MM.1S (cell line): Measurements from ENCODE around the gene ZNF580.

Experiments
- DNase-seq: peaks from one replicate; pipeline ENCODE4 v3.0.0-alpha.2; 2015
- H2AFZ ChIP-seq: fragments of 300-600 bp; sonication (generic); 2 replicates; pipeline ENCODE4 v1.6.0; 2016; ENCODE audit warnings: antibody characterized with exemption, low read length
- H3F3A ChIP-seq: fragments of 300-600 bp; sonication (generic); 2 replicates; pipeline ENCODE4 v1.6.1; 2016; ENCODE audit warnings: mild to moderate bottlenecking, antibody characterized with exemption, low read length, moderate library complexity, mixed read lengths; ENCODE audit not compliant: insufficient read depth
- H3K27ac ChIP-seq: fragments of 300-600 bp; sonication (generic); 2 replicates; pipeline ENCODE4 v1.5.1; 2016; ENCODE audit warnings: mild to moderate bottlenecking, low read length
- H3K27me3 ChIP-seq: fragments of 300-600 bp; sonication (generic); replicated peaks from 2 replicates; pipeline ENCODE4 v1.6.0; 2016; ENCODE audit warnings: low read length; ENCODE audit not compliant: insufficient read depth
- H3K36me3 ChIP-seq: fragments of 300-600 bp; sonication (generic); replicated peaks from 2 replicates; pipeline ENCODE4 v1.6.1; 2016; ENCODE audit warnings: mild to moderate bottlenecking, low read length, mixed read lengths; ENCODE audit not compliant: insufficient read depth
- H3K4me1 ChIP-seq: fragments of 300-600 bp; sonication (generic); 2 replicates; pipeline ENCODE4 v1.6.1; 2016; ENCODE audit warnings: low read length, mixed read lengths
- H3K4me2 ChIP-seq: fragments of 300-600 bp; sonication (generic); 2 replicates; pipeline ENCODE4 v1.6.0; 2016; ENCODE audit warnings: low read depth, low read length
- H3K4me3 ChIP-seq: fragments of 300-600 bp; sonication (generic); 2 replicates; pipeline ENCODE4 v1.5.1; 2016; ENCODE audit warnings: low read length, mixed read lengths
- H3K79me2 ChIP-seq: fragments of 300-600 bp; sonication (generic); 2 replicates; pipeline ENCODE4 v1.6.1; 2016; ENCODE audit warnings: mixed run types, low read length, mixed read lengths
- H3K9ac ChIP-seq: fragments of 300-600 bp; sonication (generic); 2 replicates; pipeline ENCODE4 v1.6.1; 2016; ENCODE audit warnings: low read length, mixed read lengths
- H3K9me2 ChIP-seq: fragments of 300-600 bp; sonication (generic); replicated peaks from 2 replicates; pipeline ENCODE4 v1.6.1; 2016; ENCODE audit warnings: mild to moderate bottlenecking, low read length, mixed read lengths; ENCODE audit not compliant: insufficient read depth
- H3K9me3 ChIP-seq: fragments of 300-600 bp; sonication (generic); replicated peaks from 2 replicates; pipeline ENCODE4 v1.6.1; 2016; ENCODE audit warnings: mild to moderate bottlenecking, low read length, mixed read lengths; ENCODE audit not compliant: insufficient read depth
- H4K20me1 ChIP-seq: fragments of 300-600 bp; sonication (generic); 2 replicates; pipeline ENCODE4 v1.6.1; 2016; ENCODE audit warnings: mild to moderate bottlenecking, low read length, moderate library complexity, mixed read lengths; ENCODE audit not compliant: insufficient read depth
- CTCF ChIP-seq: fragments of 300-600 bp; sonication (generic); IDR thresholded peaks from 2 replicates; pipeline ENCODE4 v1.5.1; 2016; ENCODE audit warnings: antibody characterized with exemption, low read length, mixed read lengths
- EZH2 ChIP-seq: fragments of 300-600 bp; sonication (generic); optimal IDR thresholded peaks from 2 replicates; pipeline ENCODE3; 2017; ENCODE audit warnings: low read depth, mild to moderate bottlenecking, antibody characterized with exemption, low read length, mixed read lengths
- EZH2phosphoT487 ChIP-seq: fragments of 300-600 bp; sonication (generic); IDR thresholded peaks from 2 replicates; pipeline ENCODE4 v1.6.1; 2018; ENCODE audit warnings: antibody characterized with exemption, low read length

ZNF580 gene

GRCh38 chr19:55689411-55690108 lies 48.8 kb downstream of the ZNF580 start:
- Histone ChIP-seq H3K4me1 (no peaks in the 10 kb centered on the region), H3K4me3 (no peak overlapping the region), H3K36me3 (no peaks in the 10 kb centered on the region), H3K4me2 (no peak overlapping the region), H3F3A (no peaks in the 10 kb centered on the region), H3K9me3 (no peaks in the 10 kb centered on the region), H3K27ac (no peak overlapping the region), H3K27me3 (no peaks in the 10 kb centered on the region), H3K79me2 (peaks cover 41% of the 10 kb centered on the region), H4K20me1 (no peaks in the 10 kb centered on the region), H3K9me2 (no peaks in the 10 kb centered on the region), H3K9ac (no peak overlapping the region), H2AFZ (no peak overlapping the region)
- TF ChIP-seq EZH2phosphoT487 (no peak), EZH2 (no peak), CTCF (no peak)
- no peak for DNase-seq

- TF ChIP-seq CTCF (no peak), EZH2phosphoT487 (no peak), EZH2 (no peak)
- Histone ChIP-seq H3F3A (no peaks in the 10 kb centered on the region), H3K4me2 (no peak overlapping the region), H3K36me3 (no peaks in the 10 kb centered on the region), H3K4me3 (no peak overlapping the region), H3K9ac (no peak overlapping the region), H3K27ac (no peak overlapping the region), H2AFZ (no peak overlapping the region), H3K9me2 (no peaks in the 10 kb centered on the region), H3K27me3 (no peaks in the 10 kb centered on the region), H4K20me1 (no peaks in the 10 kb centered on the region), H3K4me1 (no peaks in the 10 kb centered on the region), H3K79me2 (peaks cover 34% of the 10 kb centered on the region), H3K9me3 (no peaks in the 10 kb centered on the region)
- no peak for DNase-seq
These were observed 49.4 kb downstream of the ZNF580 start for GRCh38 chr19:55690109-55690768.

GRCh38 chr19:55690769-55691545 lies 50.2 kb downstream of the ZNF580 start:
- no peak overlapping the region for H3K27ac ChIP-seq
- H3K4me3 ChIP-seq: no peak overlapping the region
- no peak overlapping the region for H3K4me2 ChIP-seq
- H3K9me3 ChIP-seq: no peaks in the 10 kb centered on the region
- no peaks in the 10 kb centered on the region for H3K36me3 ChIP-seq
- H3K79me2 ChIP-seq: peaks cover 27% of the 10 kb centered on the region
- no peaks in the 10 kb centered on the region for H4K20me1 ChIP-seq
- H3K27me3 ChIP-seq: no peaks in the 10 kb centered on the region
- H3K9ac ChIP-seq: no peak overlapping the region
- H2AFZ ChIP-seq: no peak overlapping the region
- DNase-seq: no peak
- H3K4me1 ChIP-seq: no peaks in the 10 kb centered on the region
- no peaks in the 10 kb centered on the region for H3F3A ChIP-seq
- H3K9me2 ChIP-seq: no peaks in the 10 kb centered on the region
- TF ChIP-seq EZH2phosphoT487 (no peak), EZH2 (no peak), CTCF (no peak)
